GM12878 (cell line): ENCODE data around the gene SPIN1. TPM values are rescaled to one million over a fixed set of nuclear protein-coding genes. Genes with fewer than 3 reads are reported as not detected.

Source experiments
- ATAC-seq: fragments of 200-7000 bp; cut with Tn5 transposase; 3 replicates; pipeline ENCODE4 v1.9.1; 2020; ENCODE audit warnings: mild to moderate bottlenecking, moderate library complexity
- BruUV-seq: library from RNA; stranded (reverse); fragments of 400-500 nt; replicated peaks from 2 replicates; lab custom pipeline; 2021; lab: Mats Ljungman, UMichigan
- CTCF ChIA-PET: fragments of 300-600 bp; sonication (Branson Sonifier 250); formaldehyde crosslinking; extraction: SDS; loops from one replicate; lab custom pipeline; 2021; ENCODE audit warnings: inconsistent platforms; lab: Yijun Ruan, JAX
- POLR2A ChIA-PET: fragments of 350-600 bp; formaldehyde crosslinking; extraction: SDS; loops from one replicate; lab custom pipeline; 2021; ENCODE audit warnings: inconsistent platforms; lab: Charles Lee
- RAD21 ChIA-PET: fragments of 300-600 bp; sonication (Branson Sonifier 250); formaldehyde crosslinking; loops from one replicate; lab custom pipeline; 2023; ENCODE audit warnings: antibody characterized with exemption; ENCODE audit not compliant: unreplicated experiment; lab: Charles Lee
- SMC1A ChIA-PET: fragments of 300-600 bp; sonication (Branson Sonifier 250); formaldehyde crosslinking; loops from one replicate; lab custom pipeline; 2023; ENCODE audit not compliant: unreplicated experiment, uncharacterized antibody; lab: Charles Lee
- DNase-seq: peaks from one replicate; pipeline ENCODE4 v3.0.0-alpha.2; 2011; ENCODE audit warnings: low read depth, low spot score
- FAIRE-seq: peaks from 3 replicates; lab custom pipeline; 2011; peaks lifted over from hg19 to GRCh38; lab: Jason Lieb, UNC
- H2AFZ ChIP-seq: 2 replicates; pipeline ENCODE4 v1.6.0; 2011; ENCODE audit warnings: low read depth, low read length, control low read depth; ENCODE audit not compliant: control insufficient read depth
- H3K27ac ChIP-seq: 2 replicates; pipeline ENCODE4 v1.5.1; 2011; ENCODE audit warnings: control low read depth; ENCODE audit not compliant: control insufficient read depth, insufficient read depth
- H3K27me3 ChIP-seq, 2 experiments: replicated peaks in 1 of 2; 2 replicates each; pipeline versions ENCODE4 v1.6.0 to v1.6.1; 2011; ENCODE audit warnings: low read length in 1 of 2; ENCODE audit not compliant: control insufficient read depth in 2 of 2, insufficient read depth in 2 of 2
- H3K36me3 ChIP-seq, 2 experiments: 2 replicates each; pipeline ENCODE4 v1.5.1; 2011; ENCODE audit warnings: low read length in 1 of 2; ENCODE audit not compliant: control insufficient read depth in 2 of 2, insufficient read depth in 2 of 2
- H3K4me1 ChIP-seq: 2 replicates; pipeline ENCODE4 v1.6.1; 2011; ENCODE audit warnings: mild to moderate bottlenecking, low read length, moderate library complexity, mixed read lengths; ENCODE audit not compliant: control insufficient read depth, insufficient read depth
- H3K4me2 ChIP-seq: 2 replicates; pipeline ENCODE4 v1.6.0; 2011; ENCODE audit warnings: control low read depth; ENCODE audit not compliant: control insufficient read depth, insufficient read depth
- H3K4me3 ChIP-seq: fragments of 200-600 bp; sonication (generic); 2 replicates; pipeline ENCODE4 v1.5.1; 2016
- H3K79me2 ChIP-seq: 2 replicates; pipeline ENCODE4 v1.6.0; 2011; ENCODE audit warnings: low read length; ENCODE audit not compliant: control insufficient read depth, insufficient read depth
- H3K9ac ChIP-seq: 2 replicates; pipeline ENCODE4 v1.8.0; 2011; ENCODE audit warnings: low read length, control low read depth, mixed read lengths; ENCODE audit not compliant: control insufficient read depth, insufficient read depth
- H3K9me3 ChIP-seq: replicated peaks from 3 replicates; pipeline ENCODE4 v1.5.1; 2011; ENCODE audit warnings: mild to moderate bottlenecking, low read length; ENCODE audit not compliant: control insufficient read depth, insufficient read depth
- H4K20me1 ChIP-seq: 2 replicates; pipeline ENCODE4 v1.6.0; 2011; ENCODE audit not compliant: control insufficient read depth, insufficient read depth
- CHD1 ChIP-seq: IDR thresholded peaks from 2 replicates; pipeline ENCODE4 v1.6.1; 2012; ENCODE audit warnings: low read depth, low read length, improper control_type of control experiment
- IKZF1 ChIP-seq: fragments of 450-650 bp; conservative IDR thresholded peaks from 2 replicates; pipeline ENCODE4 v1.6.1; 2017; ENCODE audit warnings: antibody characterized with exemption, mild to moderate bottlenecking
- MYC ChIP-seq: IDR thresholded peaks from 2 replicates; pipeline ENCODE4 v1.6.1; 2011; ENCODE audit warnings: mild to moderate bottlenecking, low read length, moderate library complexity, inconsistent platforms; ENCODE audit not compliant: insufficient read depth, insufficient replicate concordance, insufficient read length, severe bottlenecking
- POLR2AphosphoS2 ChIP-seq: IDR thresholded peaks from 2 replicates; pipeline ENCODE4 v1.6.1; 2011; ENCODE audit warnings: low read depth, mild to moderate bottlenecking, low read length, improper control_type of control experiment, moderate library complexity
- WGBS: methylation state at CpG from one replicate; pipeline ENCODE4 v1.1.6; 2016; ENCODE audit warnings: low lambda C conversion rate; ENCODE audit not compliant: insufficient replicate concordance, insufficient coverage; ENCODE audit errors: missing lambda C conversion rate; 5-methylcytosine and 5-hydroxymethylcytosine counted together
- in situ Hi-C: fragments of 300-500 bp; cut with MboI; formaldehyde crosslinking; loops from 9 replicates; pipeline ENCODE4 v1.14.3; 2018; ENCODE audit warnings: mixed read lengths
- intact Hi-C: fragments of 100-400 bp; cut with micrococcal nuclease; formaldehyde crosslinking; loops from one replicate; pipeline ENCODE4 v1.14.2; 2022; ENCODE audit not compliant: unreplicated experiment
- polyA plus RNA-seq, 11 experiments: library from polyadenylated mRNA; depleted of rRNA in 4 of 11; unstranded in 6 of 11; stranded (reverse) in 5 of 11; fragments of >200 nt; fragmentation: Nextera tagmentation in 4 of 11; fragmentation: Illumina TruSeq in 1 of 11; extraction: Ambion mirVana in 4 of 11; extraction: Trizol in 1 of 11; gene quantifications; 1 replicate in 1 of 11; 2 replicates in 10 of 11; pipeline versions ENCODE4 v1.2.1 to v1.2.3, GENCODE V29; 2011 to 2016; ENCODE audit warnings: inconsistent platforms in 2 of 11, missing spikeins in 2 of 11, low read depth in 1 of 11
- total RNA-seq, 4 experiments: library from RNA; depleted of rRNA in 3 of 4; stranded (reverse); fragments of >200 nt in 3 of 4; fragmentation: Illumina TruSeq in 1 of 4; extraction: Trizol in 1 of 4; gene quantifications; 2 replicates each; pipeline versions ENCODE4 v1.2.1 to v1.2.3, GENCODE V29; 2013 to 2021
- TF ChIP-seq, protein P1 (sequence below): IDR thresholded peaks from 2 replicates; pipeline ENCODE4 v1.6.1; 2012; ENCODE audit warnings: low read length, inconsistent platforms
- TF ChIP-seq, protein P2 (sequence below): fragments of 450-650 bp; IDR thresholded peaks from 2 replicates; pipeline ENCODE4 v1.6.1; 2016; ENCODE audit warnings: mild to moderate bottlenecking
- TF ChIP-seq, protein P3 (sequence below): fragments of 450-650 bp; IDR thresholded peaks from 2 replicates; pipeline ENCODE4 v1.6.1; 2017; ENCODE audit warnings: mild to moderate bottlenecking, low read depth, inconsistent platforms; ENCODE audit not compliant: poor library complexity, severe bottlenecking

Gene SPIN1
- total and polyA plus RNA-seq, 10 of the 15 experiments (the other 5 are each of a cell fraction or from before 2014, with no cell fraction given): 6.6 to 30.3 (median 17.1) TPM

DNA sequence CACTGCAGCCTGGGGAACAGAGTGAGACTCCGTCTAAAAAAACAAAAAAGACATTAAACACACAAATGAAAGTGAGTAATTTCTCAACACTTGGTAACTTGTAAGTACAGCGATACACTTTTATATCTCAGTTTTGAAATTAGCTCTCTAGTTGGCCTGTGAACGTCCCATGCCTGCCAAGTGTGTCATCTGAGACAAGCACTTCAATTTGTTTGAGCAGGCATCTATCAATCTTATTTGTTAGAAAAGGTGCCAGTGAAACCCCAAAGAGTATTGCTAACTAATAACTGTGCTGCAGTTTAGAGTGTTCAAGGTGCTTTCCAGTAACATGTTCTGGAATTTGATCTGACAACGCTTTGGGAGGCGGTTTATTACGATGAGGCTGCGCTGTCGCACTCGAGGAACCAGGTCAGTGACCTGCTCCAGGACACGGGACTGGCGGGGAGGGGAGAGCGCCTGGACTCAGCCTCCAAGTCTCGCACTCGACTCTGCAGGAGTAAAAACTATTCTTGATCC lies 1.1 kb upstream of the SPIN1 start:
- intact Hi-C loops: loop anchor here (5.0 to 10.0 kb wide), 2 partner anchors 188 to 435 kb away; no protein-coding TSS in a partner anchor

More for the DNA sequence above, 1.1 kb upstream of the SPIN1 start:
- Histone ChIP-seq H3K4me1 (peaks cover 25% of the 10 kb centered on the region), H3K36me3 (no peaks in the 10 kb centered on the region; a peak in 1 of 4 replicates), H3K9ac (no peak overlapping the region; the same call in 1 of the 2 replicates), H3K27me3 (no peaks in the 10 kb centered on the region), H3K4me3 (peak overlapping the region; percentile 71), H4K20me1 (no peaks in the 10 kb centered on the region), H3K4me2 (peak overlapping the region; percentile 100), H2AFZ (peak overlapping the region; percentile 98), H3K9me3 (no peaks in the 10 kb centered on the region), H3K27ac (no peak overlapping the region), H3K79me2 (peaks cover 9% of the 10 kb centered on the region)
- FAIRE-seq (no peak), ATAC-seq (peak; percentile 3; the same call in 2 of the 3 replicates), DNase-seq (no peak)
- TF ChIP-seq, protein P1, sequence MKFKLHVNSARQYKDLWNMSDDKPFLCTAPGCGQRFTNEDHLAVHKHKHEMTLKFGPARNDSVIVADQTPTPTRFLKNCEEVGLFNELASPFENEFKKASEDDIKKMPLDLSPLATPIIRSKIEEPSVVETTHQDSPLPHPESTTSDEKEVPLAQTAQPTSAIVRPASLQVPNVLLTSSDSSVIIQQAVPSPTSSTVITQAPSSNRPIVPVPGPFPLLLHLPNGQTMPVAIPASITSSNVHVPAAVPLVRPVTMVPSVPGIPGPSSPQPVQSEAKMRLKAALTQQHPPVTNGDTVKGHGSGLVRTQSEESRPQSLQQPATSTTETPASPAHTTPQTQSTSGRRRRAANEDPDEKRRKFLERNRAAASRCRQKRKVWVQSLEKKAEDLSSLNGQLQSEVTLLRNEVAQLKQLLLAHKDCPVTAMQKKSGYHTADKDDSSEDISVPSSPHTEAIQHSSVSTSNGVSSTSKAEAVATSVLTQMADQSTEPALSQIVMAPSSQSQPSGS: no peak
- TF ChIP-seq, protein P2, sequence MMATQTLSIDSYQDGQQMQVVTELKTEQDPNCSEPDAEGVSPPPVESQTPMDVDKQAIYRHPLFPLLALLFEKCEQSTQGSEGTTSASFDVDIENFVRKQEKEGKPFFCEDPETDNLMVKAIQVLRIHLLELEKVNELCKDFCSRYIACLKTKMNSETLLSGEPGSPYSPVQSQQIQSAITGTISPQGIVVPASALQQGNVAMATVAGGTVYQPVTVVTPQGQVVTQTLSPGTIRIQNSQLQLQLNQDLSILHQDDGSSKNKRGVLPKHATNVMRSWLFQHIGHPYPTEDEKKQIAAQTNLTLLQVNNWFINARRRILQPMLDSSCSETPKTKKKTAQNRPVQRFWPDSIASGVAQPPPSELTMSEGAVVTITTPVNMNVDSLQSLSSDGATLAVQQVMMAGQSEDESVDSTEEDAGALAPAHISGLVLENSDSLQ: peak; percentile 60
- TF ChIP-seq POLR2AphosphoS2: no peak
- no peak for TF ChIP-seq CHD1
- TF ChIP-seq IKZF1: no peak
- TF ChIP-seq, protein P3, sequence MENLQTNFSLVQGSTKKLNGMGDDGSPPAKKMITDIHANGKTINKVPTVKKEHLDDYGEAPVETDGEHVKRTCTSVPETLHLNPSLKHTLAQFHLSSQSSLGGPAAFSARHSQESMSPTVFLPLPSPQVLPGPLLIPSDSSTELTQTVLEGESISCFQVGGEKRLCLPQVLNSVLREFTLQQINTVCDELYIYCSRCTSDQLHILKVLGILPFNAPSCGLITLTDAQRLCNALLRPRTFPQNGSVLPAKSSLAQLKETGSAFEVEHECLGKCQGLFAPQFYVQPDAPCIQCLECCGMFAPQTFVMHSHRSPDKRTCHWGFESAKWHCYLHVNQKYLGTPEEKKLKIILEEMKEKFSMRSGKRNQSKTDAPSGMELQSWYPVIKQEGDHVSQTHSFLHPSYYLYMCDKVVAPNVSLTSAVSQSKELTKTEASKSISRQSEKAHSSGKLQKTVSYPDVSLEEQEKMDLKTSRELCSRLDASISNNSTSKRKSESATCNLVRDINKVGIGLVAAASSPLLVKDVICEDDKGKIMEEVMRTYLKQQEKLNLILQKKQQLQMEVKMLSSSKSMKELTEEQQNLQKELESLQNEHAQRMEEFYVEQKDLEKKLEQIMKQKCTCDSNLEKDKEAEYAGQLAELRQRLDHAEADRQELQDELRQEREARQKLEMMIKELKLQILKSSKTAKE: no peak
- no peak for TF ChIP-seq MYC
- ChIA-PET CTCF (no interaction called here), POLR2A (no interaction called here), RAD21 (no interaction called here), SMC1A (no interaction called here)
- WGBS: 51% methylated on average over 14 of the region's 14 CpGs
- in situ Hi-C loops: no loop called here
- BruUV-seq: no TSS peak
